PFSK-1 (cell line): ENCODE results near the gene GPR107.

ENCODE experiments used
- POLR2AphosphoS5 ChIP-seq: IDR thresholded peaks from 2 replicates; pipeline ENCODE4 v1.6.1; 2012; ENCODE audit warnings: low read depth, mild to moderate bottlenecking, control low read depth, low read length, moderate library complexity
- REST ChIP-seq, 2 experiments: IDR thresholded peaks; 2 replicates each; pipeline versions ENCODE4 v1.6.1 to v1.8.0; 2011 to 2012; ENCODE audit warnings: low read depth in 2 of 2, low read length in 2 of 2, control low read depth in 1 of 2, inconsistent platforms in 1 of 2, mild to moderate bottlenecking in 1 of 2, moderate library complexity in 1 of 2; ENCODE audit not compliant: insufficient read depth in 1 of 2
- TAF1 ChIP-seq: IDR thresholded peaks from 2 replicates; pipeline ENCODE4 v1.6.1; 2012; ENCODE audit warnings: low read length, control low read depth, borderline replicate concordance; ENCODE audit not compliant: insufficient read depth

GRCh38 chr9:130022566-130023143 is 31.1 kb upstream of the GPR107 start:
- TF ChIP-seq POLR2AphosphoS5 (no peak), REST (IDR thresholded peaks at IDR 0.05; ENCODE audit: insufficient read depth in 1 of 2, low read depth in 2 of 2, low read length in 2 of 2) (no peak), TAF1 (no peak)
